OCI-LY1 (cell line): ENCODE results near the gene UBE2K.
"Not testable (repeated sequence)": the region's sequence is repeated elsewhere in the genome, so short reads cannot be mapped to it uniquely, and the experiment has no call there.

Experiments used
- H2AFZ ChIP-seq: fragments of 200-600 bp; sonication (generic), shearing (Covaris generic); 2 replicates; pipeline ENCODE4 v1.6.0; 2014; ENCODE audit warnings: antibody characterized with exemption, mild to moderate bottlenecking, low read length
- H3F3A ChIP-seq: fragments of 200-600 bp; sonication (generic), shearing (Covaris generic); 2 replicates; pipeline ENCODE4 v1.6.0; 2014; ENCODE audit warnings: mild to moderate bottlenecking, antibody characterized with exemption, low read length, moderate library complexity; ENCODE audit not compliant: insufficient read depth
- H3K27ac ChIP-seq: fragments of 200-600 bp; sonication (generic); 2 replicates; pipeline ENCODE4 v1.5.1; 2014; ENCODE audit warnings: low read length, mixed run types, mild to moderate bottlenecking, low read depth; ENCODE audit not compliant: poor library complexity, severe bottlenecking
- H3K27me3 ChIP-seq: fragments of 200-600 bp; sonication (generic); 2 replicates; pipeline ENCODE4 v1.6.0; 2014; ENCODE audit warnings: antibody characterized with exemption, mild to moderate bottlenecking, low read length, moderate library complexity; ENCODE audit not compliant: insufficient read depth
- H3K36me3 ChIP-seq: fragments of 200-600 bp; sonication (generic); 2 replicates; pipeline ENCODE4 v1.6.1; 2014; ENCODE audit warnings: mild to moderate bottlenecking, antibody characterized with exemption, low read length, moderate library complexity, mixed read lengths; ENCODE audit not compliant: insufficient read depth
- H3K4me1 ChIP-seq: fragments of 200-600 bp; sonication (generic); 2 replicates; pipeline ENCODE4 v1.5.1; 2014; ENCODE audit warnings: mild to moderate bottlenecking, low read length, moderate library complexity; ENCODE audit not compliant: insufficient read depth, severe bottlenecking
- H3K4me2 ChIP-seq: fragments of 200-600 bp; sonication (generic), shearing (Covaris generic); 2 replicates; pipeline ENCODE4 v1.6.1; 2014; ENCODE audit warnings: low read length
- H3K4me3 ChIP-seq: fragments of 200-600 bp; sonication (generic); 2 replicates; pipeline ENCODE4 v1.5.1; 2014; ENCODE audit warnings: low read length, low read depth, mild to moderate bottlenecking, mixed read lengths; ENCODE audit not compliant: poor library complexity, severe bottlenecking
- H3K79me2 ChIP-seq: fragments of 200-600 bp; shearing (Covaris generic); 2 replicates; pipeline ENCODE4 v1.6.1; 2016; ENCODE audit warnings: mixed run types, low read length, mixed read lengths; ENCODE audit not compliant: insufficient read depth
- H3K9ac ChIP-seq: fragments of 200-600 bp; sonication (generic), shearing (Covaris generic); 2 replicates; pipeline ENCODE4 v1.6.1; 2014; ENCODE audit warnings: mild to moderate bottlenecking, low read length, mixed read lengths
- H3K9me2 ChIP-seq: fragments of 200-600 bp; sonication (generic), shearing (Covaris generic); 2 replicates; pipeline ENCODE4 v1.6.1; 2014; ENCODE audit warnings: low read depth, mild to moderate bottlenecking, low read length, mixed read lengths
- H3K9me3 ChIP-seq: fragments of 200-600 bp; shearing (Covaris generic); 2 replicates; pipeline ENCODE4 v1.6.1; 2014; ENCODE audit warnings: low read length, mixed read lengths
- H4K20me1 ChIP-seq: fragments of 200-600 bp; sonication (generic), shearing (Covaris generic); 2 replicates; pipeline ENCODE4 v1.6.0; 2016; ENCODE audit warnings: mild to moderate bottlenecking, low read length; ENCODE audit not compliant: insufficient read depth
- EZH2 ChIP-seq: fragments of 200-600 bp; sonication (generic), shearing (Covaris generic); IDR thresholded peaks from 2 replicates; pipeline ENCODE4 v1.8.0; 2017; ENCODE audit warnings: borderline replicate concordance, mixed run types, mild to moderate bottlenecking, antibody characterized with exemption, low read length, moderate library complexity, mixed read lengths
- TF ChIP-seq, protein P1 (sequence below): fragments of 200-600 bp; sonication (generic), shearing (Covaris generic); IDR thresholded peaks from 2 replicates; pipeline ENCODE4 v1.5.1; 2017; ENCODE audit warnings: mild to moderate bottlenecking, antibody characterized with exemption, low read length, moderate library complexity, mixed read lengths

The UBE2K gene

DNA sequence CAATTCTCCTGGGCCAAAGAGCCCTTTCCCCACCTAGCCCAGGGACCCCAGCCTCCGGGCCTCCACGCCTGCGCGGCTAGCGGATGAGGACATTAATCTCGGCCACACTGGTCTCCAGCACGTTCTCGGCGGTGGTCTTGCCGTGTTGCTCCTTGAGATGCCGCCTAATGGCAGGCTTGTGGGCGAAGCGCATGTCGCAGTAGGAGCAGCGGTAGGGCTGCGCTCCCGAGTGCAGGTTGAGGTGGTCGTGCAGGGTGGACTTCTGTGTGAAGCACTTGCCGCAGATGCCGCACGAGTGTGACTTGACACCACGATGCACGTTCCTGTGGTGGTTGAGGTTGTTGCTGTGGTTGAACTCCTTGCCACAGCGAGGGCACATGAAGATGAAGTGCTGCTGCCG lies 72.1 kb downstream of the UBE2K start:
- H3K9me3 ChIP-seq = no peaks in the 10 kb centered on the region

GRCh38 chr4:39770471-39770870 lies 72.5 kb downstream of the UBE2K start:
- H3K9me2 ChIP-seq = no peaks in the 10 kb centered on the region
- peaks cover 51% of the 10 kb centered on the region for H3K36me3 ChIP-seq
- H3K79me2 ChIP-seq = no peaks in the 10 kb centered on the region
- H3K4me3 ChIP-seq = no peak overlapping the region
- no peaks in the 10 kb centered on the region for H3K27me3 ChIP-seq
- no peak overlapping the region for H3K27ac ChIP-seq
- no peak overlapping the region for H2AFZ ChIP-seq
- no peaks in the 10 kb centered on the region for H4K20me1 ChIP-seq
- no peak overlapping the region for H3K9ac ChIP-seq
- no peaks in the 10 kb centered on the region for H3F3A ChIP-seq
- no peak overlapping the region for H3K4me2 ChIP-seq
- no peaks in the 10 kb centered on the region for H3K9me3 ChIP-seq
- H3K4me1 ChIP-seq = no peaks in the 10 kb centered on the region
- TF ChIP-seq, protein P1, sequence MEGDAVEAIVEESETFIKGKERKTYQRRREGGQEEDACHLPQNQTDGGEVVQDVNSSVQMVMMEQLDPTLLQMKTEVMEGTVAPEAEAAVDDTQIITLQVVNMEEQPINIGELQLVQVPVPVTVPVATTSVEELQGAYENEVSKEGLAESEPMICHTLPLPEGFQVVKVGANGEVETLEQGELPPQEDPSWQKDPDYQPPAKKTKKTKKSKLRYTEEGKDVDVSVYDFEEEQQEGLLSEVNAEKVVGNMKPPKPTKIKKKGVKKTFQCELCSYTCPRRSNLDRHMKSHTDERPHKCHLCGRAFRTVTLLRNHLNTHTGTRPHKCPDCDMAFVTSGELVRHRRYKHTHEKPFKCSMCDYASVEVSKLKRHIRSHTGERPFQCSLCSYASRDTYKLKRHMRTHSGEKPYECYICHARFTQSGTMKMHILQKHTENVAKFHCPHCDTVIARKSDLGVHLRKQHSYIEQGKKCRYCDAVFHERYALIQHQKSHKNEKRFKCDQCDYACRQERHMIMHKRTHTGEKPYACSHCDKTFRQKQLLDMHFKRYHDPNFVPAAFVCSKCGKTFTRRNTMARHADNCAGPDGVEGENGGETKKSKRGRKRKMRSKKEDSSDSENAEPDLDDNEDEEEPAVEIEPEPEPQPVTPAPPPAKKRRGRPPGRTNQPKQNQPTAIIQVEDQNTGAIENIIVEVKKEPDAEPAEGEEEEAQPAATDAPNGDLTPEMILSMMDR = no peak
- TF ChIP-seq EZH2 = no peak

More for the DNA sequence above, 72.1 kb downstream of the UBE2K start:
- Histone ChIP-seq H3K9me2 (no peaks in the 10 kb centered on the region), H3K79me2 (no peaks in the 10 kb centered on the region), H3K27me3 (no peaks in the 10 kb centered on the region), H4K20me1 (no peaks in the 10 kb centered on the region), H3K4me1 (no peaks in the 10 kb centered on the region), H3K9ac (no peak overlapping the region), H3F3A (no peaks in the 10 kb centered on the region), H2AFZ (no peak overlapping the region), H3K27ac (no peak overlapping the region), H3K36me3 (peaks cover 51% of the 10 kb centered on the region), H3K4me3 (no peak overlapping the region), H3K4me2 (no peak overlapping the region)
- TF ChIP-seq, protein P1 = no peak
- TF ChIP-seq EZH2 = no peak

GRCh38 chr4:39770969-39771724 lies 73.2 kb downstream of the UBE2K start:
- Histone ChIP-seq H3K4me1 (no peaks in the 10 kb centered on the region), H4K20me1 (no peaks in the 10 kb centered on the region), H3K9me2 (no peaks in the 10 kb centered on the region), H3K27ac (no peak overlapping the region), H2AFZ (no peak overlapping the region), H3K36me3 (peaks cover 51% of the 10 kb centered on the region), H3K9ac (no peak overlapping the region), H3K9me3 (no peaks in the 10 kb centered on the region), H3K27me3 (no peaks in the 10 kb centered on the region), H3F3A (no peaks in the 10 kb centered on the region), H3K79me2 (no peaks in the 10 kb centered on the region), H3K4me3 (no peak overlapping the region), H3K4me2 (no peak overlapping the region)
- TF ChIP-seq, protein P1 = no peak
- TF ChIP-seq EZH2 = no peak

DNA sequence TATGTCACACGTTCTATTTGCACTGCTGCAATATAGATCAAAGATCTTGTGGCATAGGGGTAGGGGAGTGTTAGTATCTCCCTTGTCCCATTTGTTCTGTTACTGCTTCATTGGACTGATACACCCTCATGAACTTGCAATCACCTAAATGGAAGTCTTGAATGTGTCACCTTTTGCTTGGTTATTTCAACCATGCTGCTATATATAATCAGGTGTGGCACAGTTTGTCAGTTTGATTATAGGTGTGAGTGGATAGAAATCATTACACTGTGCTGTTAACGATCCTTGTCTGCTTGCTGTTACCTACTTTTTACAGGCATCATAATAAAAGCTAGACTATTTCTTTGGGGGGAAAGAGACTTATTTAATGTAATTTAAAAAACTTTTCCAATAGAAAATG lies 84.1 kb downstream of the UBE2K start:
- H3K9me2 ChIP-seq, H3F3A ChIP-seq, H3K27me3 ChIP-seq, H3K4me1 ChIP-seq, H3K9me3 ChIP-seq, H3K4me2 ChIP-seq, H3K79me2 ChIP-seq, H3K27ac ChIP-seq, H2AFZ ChIP-seq, H3K9ac ChIP-seq, H4K20me1 ChIP-seq, H3K4me3 ChIP-seq: not testable (repeated sequence)
- H3K36me3 ChIP-seq = peaks cover 46% of the 10 kb centered on the region
